HepG2 (cell line): ENCODE data around the gene TSPAN31. TPM values are rescaled to one million over a fixed set of nuclear protein-coding genes. Genes with fewer than 3 reads are reported as not detected.

Experiments used
- AHR ChIP-seq: IDR thresholded peaks from 2 replicates; pipeline ENCODE4 v1.6.1; 2018; ENCODE audit warnings: missing genetic modification reagents, missing compliant biosample characterization
- BCLAF1 ChIP-seq: fragments of 450-650 bp; IDR thresholded peaks from 2 replicates; pipeline ENCODE4 v1.6.1; 2017; ENCODE audit warnings: mild to moderate bottlenecking
- FIP1L1 ChIP-seq: fragments of 200-400 bp; formaldehyde crosslinking; IDR thresholded peaks from 2 replicates; pipeline ENCODE4 v1.6.1; 2018; ENCODE audit warnings: low read depth, mild to moderate bottlenecking, low read length, moderate library complexity, borderline replicate concordance; ENCODE audit not compliant: insufficient read depth
- HDAC1 ChIP-seq: sonication (generic); formaldehyde crosslinking; IDR thresholded peaks from 2 replicates; pipeline ENCODE4 v1.5.1; 2020; ENCODE audit warnings: mild to moderate bottlenecking, missing genetic modification reagents
- IRF1 ChIP-seq: sonication (generic); formaldehyde crosslinking; IDR thresholded peaks from 2 replicates; pipeline ENCODE4 v1.4.0; 2020; ENCODE audit warnings: low read depth, mild to moderate bottlenecking, missing genetic modification reagents
- MAZ ChIP-seq, 2 experiments: sonication (generic) in 1 of 2; formaldehyde crosslinking in 1 of 2; IDR thresholded peaks; 2 replicates each; pipeline versions ENCODE4 v1.5.0 to v1.6.1; 2012 to 2020; ENCODE audit warnings: low read depth in 2 of 2, mild to moderate bottlenecking in 2 of 2, borderline replicate concordance in 1 of 2, improper control_type of control experiment in 1 of 2, low read length in 1 of 2, missing genetic modification reagents in 1 of 2, moderate library complexity in 1 of 2
- MTA3 ChIP-seq: sonication (generic); formaldehyde crosslinking; IDR thresholded peaks from 2 replicates; pipeline ENCODE4 v1.4.0; 2020; ENCODE audit warnings: missing genetic modification reagents
- NR3C1 ChIP-seq: sonication (generic); formaldehyde crosslinking; IDR thresholded peaks from 2 replicates; pipeline ENCODE4 v1.4.0; 2020; ENCODE audit warnings: missing genetic modification reagents
- SNRNP70 ChIP-seq: fragments of 200-400 bp; formaldehyde crosslinking; IDR thresholded peaks from 2 replicates; pipeline ENCODE4 v1.6.1; 2017; ENCODE audit warnings: mild to moderate bottlenecking, low read depth, low read length, moderate library complexity
- ZHX1 ChIP-seq: sonication (generic); formaldehyde crosslinking; IDR thresholded peaks from 2 replicates; pipeline ENCODE4 v1.8.1; 2022; ENCODE audit warnings: low read depth, mild to moderate bottlenecking, missing genetic modification reagents
- ZNF512B ChIP-seq: sonication (generic); formaldehyde crosslinking; IDR thresholded peaks from 2 replicates; pipeline ENCODE4 v1.5.1; 2020; ENCODE audit warnings: missing genetic modification reagents, mild to moderate bottlenecking, borderline replicate concordance
- ZNF577 ChIP-seq: sonication (generic); formaldehyde crosslinking; IDR thresholded peaks from 2 replicates; pipeline ENCODE4 v1.4.0; 2020; ENCODE audit warnings: mild to moderate bottlenecking, low read depth, missing genetic modification reagents, borderline replicate concordance
- ZNF709 ChIP-seq: sonication (generic); formaldehyde crosslinking; IDR thresholded peaks from 2 replicates; pipeline ENCODE4 v1.5.0; 2020; ENCODE audit warnings: mild to moderate bottlenecking, missing genetic modification reagents
- ZNF780A ChIP-seq: sonication (generic); formaldehyde crosslinking; IDR thresholded peaks from 2 replicates; pipeline ENCODE4 v1.8.0; 2022; ENCODE audit warnings: mild to moderate bottlenecking, missing genetic modification reagents, moderate library complexity
- polyA plus RNA-seq, 8 experiments: library from polyadenylated mRNA; depleted of rRNA in 3 of 8; stranded (reverse) in 7 of 8; unstranded in 1 of 8; fragments of >200 nt; fragmentation: Illumina TruSeq in 4 of 8; extraction: Trizol in 4 of 8; gene quantifications; 2 replicates each; pipeline versions ENCODE4 v1.2.1 to v1.2.3, GENCODE V29; 2011 to 2016; ENCODE audit warnings: low read depth in 4 of 8, missing spikeins in 1 of 8, mixed read lengths in 1 of 8; ENCODE audit not compliant: insufficient read depth in 1 of 8
- total RNA-seq, 5 experiments: library from RNA; depleted of rRNA; stranded (reverse); fragments of >200 nt; fragmentation: Illumina TruSeq; extraction: Trizol; gene quantifications; 2 replicates each; pipeline ENCODE4 v1.2.3, GENCODE V29; 2016; ENCODE audit warnings: low read depth in 1 of 5
- TF ChIP-seq, protein P1 (sequence below): sonication (generic); formaldehyde crosslinking; IDR thresholded peaks from 2 replicates; pipeline ENCODE4 v1.4.0; 2020; ENCODE audit warnings: mild to moderate bottlenecking, missing genetic modification reagents

Gene TSPAN31
- total and polyA plus RNA-seq, 2 of the 13 experiments (the other 11 are each of a cell fraction or from before 2014, with no cell fraction given) = 10.4 to 24.6 TPM

GRCh38 chr12:57771873-57772428 is 27.1 kb downstream of the TSPAN31 start, which contains the start of gene METTL1 (continued):
- TF ChIP-seq AHR (CRISPR knock-in tag) (peak; percentile 97), NR3C1 (CRISPR knock-in tag) (no peak), ZNF512B (CRISPR knock-in tag) (0 out of 2 replicates have a peak, but pooled peaks have one; percentile 28), SNRNP70 (no peak), ZHX1 (peak; percentile 92), FIP1L1 (no peak), ZNF577 (CRISPR knock-in tag) (0 out of 2 replicates have a peak, but pooled peaks have one; percentile 27), MTA3 (CRISPR knock-in tag) (no peak), BCLAF1 (no peak), HDAC1 (CRISPR knock-in tag) (peak; percentile 97), MAZ (IDR thresholded peaks at IDR 0.05; ENCODE audit: borderline replicate concordance, low read depth, low read length) (peak; percentile 88), MAZ (CRISPR knock-in tag; IDR thresholded peaks at IDR 0.05; ENCODE audit: low read depth) (peak; percentile 87), ZNF780A (CRISPR knock-in tag) (peak; percentile 65; the same call in 1 of the 2 replicates), ZNF709 (peak; percentile 92), IRF1 (CRISPR knock-in tag) (no peak)
- TF ChIP-seq, protein P1, sequence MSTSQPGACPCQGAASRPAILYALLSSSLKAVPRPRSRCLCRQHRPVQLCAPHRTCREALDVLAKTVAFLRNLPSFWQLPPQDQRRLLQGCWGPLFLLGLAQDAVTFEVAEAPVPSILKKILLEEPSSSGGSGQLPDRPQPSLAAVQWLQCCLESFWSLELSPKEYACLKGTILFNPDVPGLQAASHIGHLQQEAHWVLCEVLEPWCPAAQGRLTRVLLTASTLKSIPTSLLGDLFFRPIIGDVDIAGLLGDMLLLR (CRISPR knock-in tag) = peak; percentile 98; the same call in 1 of the 2 replicates
